ENCODE data around the gene FTCD.
"Not testable (repeated sequence)": the region's sequence is repeated elsewhere in the genome, so short reads cannot be mapped to it uniquely, and the experiment has no call there.

Gene FTCD

DNA sequence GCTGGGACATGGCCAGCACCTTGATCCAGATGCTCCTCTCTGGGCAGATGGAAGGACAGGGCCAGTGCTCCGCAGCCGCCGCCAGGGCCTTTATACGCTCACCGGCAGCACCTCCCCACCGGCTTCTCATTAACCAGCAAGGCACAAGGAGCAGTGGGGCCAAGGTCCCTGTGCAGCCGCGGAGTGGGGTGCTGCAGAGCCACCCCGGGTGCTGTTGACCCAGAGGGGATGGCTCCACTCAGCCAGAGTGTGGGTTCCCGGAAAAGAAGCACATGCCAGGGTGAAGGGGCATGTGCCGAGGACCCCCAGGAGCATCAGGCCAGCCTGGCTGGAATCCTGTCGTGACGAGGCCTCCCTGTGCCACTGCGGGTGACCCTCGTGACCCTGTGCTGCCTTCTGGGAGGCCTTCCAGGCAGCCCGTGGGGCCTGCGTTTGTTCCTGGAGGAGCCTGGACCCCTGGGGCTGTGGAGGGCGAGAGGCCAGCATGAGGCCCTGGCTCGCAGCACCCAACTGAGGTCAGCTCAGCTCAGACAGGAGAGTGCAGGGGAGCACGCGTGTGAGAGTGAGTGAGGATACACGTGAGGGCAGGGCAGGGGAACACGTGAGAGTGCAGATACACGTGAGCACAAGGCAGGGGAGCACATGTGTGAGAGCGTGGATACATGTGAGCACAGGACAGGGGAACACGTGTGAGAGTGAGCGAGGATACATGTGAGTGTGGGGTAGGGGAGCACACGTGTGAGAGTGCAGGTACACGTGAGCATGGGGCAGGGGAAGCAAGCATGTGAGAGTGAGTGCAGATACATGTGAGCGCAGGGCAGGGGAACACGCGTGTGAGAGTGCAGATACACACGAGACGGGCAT is at the start of gene FTCD:
FTCD (minus strand) TSS at position 66 of the 864 bp plus-strand sequence; CDS start at position 10, 56 bp downstream.
- no peak for FAIRE-seq

DNA sequence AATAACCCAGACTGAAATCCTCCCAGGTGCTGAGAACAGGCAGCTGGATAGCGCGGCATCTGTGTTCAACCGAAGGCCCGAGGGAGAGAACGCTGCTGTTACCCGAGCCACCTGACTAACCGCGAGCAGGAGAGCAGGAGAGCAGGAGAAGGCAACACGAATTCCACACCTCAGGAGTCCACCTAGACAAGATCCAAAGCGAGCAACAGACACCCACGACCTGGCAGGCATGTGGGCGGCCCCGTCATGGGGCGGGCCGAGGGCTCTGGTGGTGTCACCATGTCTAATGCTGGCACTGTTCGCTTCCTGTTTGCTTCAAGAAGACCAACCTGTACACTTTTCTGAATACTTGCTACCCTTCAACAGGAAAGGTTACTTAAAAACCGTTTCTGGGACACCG is 49.8 kb upstream of the FTCD start:
- no peak for FAIRE-seq

GRCh38 chr21:46203203-46203600 is 47.8 kb upstream of the FTCD start:
- no peak for FAIRE-seq

- FAIRE-seq = no peak
Measured at GRCh38 chr21:46202592-46203202, 47.3 kb upstream of the FTCD start.

DNA sequence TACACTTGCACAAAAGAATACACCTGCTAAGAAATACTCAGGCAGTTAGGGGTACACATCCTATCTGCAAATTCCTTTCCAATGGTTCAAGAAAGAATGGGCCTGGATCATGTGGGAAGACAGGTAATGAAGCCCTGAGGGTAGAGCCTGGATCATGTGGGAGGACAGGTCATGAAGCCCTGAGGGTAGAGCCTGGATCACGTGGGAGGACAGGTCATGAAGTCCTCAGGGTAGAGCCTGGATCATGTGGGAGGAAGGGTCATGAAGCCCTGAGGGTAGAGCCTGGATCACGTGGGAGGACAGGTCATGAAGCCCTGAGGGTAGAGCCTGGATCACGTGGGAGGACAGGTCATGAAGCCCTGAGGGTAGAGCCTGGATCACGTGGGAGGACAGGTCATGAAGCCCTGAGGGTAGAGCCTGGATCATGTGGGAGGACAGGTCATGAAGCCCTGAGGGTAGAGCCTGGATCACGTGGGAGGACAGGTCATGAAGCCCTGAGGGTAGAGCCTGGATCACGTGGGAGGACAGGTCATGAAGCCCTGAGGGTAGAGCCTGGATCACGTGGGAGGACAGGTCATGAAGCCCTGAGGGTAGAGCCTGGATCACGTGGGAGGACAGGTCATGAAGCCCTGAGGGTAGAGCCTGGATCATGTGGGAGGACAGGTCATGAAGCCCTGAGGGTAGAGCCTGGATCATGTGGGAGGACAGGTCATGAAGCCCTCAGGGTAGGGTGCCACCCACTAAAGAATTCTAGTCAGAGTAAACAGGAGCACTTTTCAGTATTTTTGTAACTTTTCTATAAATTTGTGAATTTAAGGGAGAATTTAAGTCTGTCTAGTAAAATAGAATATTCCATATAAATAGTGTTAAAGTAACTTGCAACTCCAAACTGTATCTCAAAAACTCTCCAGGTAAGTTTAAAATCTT is 45.8 kb upstream of the FTCD start:
- FAIRE-seq = not testable (repeated sequence)

DNA sequence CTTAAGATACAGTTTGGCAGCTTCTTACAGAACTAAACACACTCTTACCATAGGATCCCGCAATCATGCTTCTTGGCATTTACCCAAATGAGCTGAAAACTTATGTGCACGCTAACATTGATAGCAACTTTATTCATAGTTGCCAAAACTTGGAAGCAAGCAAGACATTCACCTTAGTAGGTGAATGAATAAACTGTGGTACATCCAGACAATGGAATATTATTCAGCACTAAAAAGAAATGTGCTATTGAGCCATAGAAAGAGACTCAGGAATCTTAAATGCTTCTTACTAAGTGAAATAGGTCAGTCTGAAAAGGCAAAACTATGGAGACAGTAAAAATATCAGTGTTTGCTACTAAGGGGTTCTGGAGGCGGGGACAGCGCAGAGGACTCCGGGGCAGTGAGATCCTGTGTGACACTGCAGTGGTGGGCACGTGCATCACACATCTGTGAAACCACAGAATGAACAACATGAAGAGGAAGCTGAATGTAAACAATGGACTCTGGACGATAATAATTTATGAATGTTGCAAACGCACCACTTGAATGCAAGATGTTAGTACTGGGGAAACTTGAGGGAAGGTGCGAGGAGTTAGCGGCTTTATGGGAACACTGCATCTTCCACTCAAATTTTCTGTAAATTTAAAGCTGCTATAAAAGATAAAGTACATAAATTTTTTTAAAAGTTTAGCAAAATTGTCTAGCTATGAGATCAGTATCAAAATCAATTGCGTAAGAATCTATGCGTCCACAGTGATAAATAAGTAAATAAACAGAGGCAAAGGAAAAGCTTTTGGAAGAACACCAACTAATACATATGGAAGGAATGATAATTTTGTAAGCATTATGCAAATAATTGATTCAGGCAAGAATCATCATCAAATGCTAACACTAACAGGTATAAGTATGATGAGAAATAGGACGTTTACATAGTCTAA is 44.3 kb upstream of the FTCD start:
- FAIRE-seq = no peak

DNA sequence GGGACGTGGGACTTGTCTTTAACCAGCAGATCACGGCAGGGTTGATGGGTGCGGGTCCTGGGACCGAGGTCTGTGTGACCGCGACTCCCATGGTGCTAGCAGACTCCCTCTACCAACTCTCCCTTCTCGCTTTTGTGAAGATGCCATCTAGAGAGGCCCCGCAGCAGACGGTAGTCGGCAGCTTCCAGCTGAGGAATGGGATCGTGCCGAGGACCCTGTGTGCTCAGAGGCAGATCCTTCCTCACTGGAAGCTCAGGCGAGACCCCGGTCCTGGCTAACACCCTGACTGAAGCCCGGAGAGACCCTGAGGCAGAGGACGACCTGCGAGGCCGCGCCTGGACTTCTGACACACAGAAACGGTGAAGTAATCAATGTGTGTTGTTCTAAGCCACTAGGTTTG is 41.4 kb upstream of the FTCD start:
- no peak for FAIRE-seq

DNA sequence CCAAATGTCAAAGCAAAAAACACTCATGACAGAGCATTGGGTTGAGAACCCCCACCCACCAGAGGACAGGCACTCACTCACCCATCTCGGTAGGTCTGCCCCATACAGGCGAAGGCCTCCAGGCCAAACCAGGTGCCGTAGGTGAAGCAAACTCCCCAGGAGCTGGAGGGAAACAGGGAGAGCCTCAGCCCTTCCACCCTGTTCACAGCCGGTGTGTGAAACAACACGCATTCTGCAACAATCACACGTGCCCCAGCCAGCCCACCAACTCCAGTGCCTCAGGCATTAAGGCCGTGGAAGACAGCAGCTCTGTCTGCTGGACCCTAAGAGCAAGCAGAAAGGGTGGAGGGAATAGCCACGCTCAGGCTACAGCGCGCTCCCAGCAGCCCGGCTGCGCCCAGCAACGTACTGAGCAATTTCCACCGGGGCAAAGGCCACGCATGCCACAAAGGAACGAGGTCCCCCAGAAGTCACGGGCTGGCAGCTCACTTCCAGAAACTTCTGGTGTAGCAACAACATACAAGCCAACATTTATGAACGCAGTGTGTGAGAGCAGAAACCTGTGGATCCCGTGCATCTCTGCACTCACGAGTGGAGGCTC is 40.3 kb upstream of the FTCD start:
- no peak for FAIRE-seq

DNA sequence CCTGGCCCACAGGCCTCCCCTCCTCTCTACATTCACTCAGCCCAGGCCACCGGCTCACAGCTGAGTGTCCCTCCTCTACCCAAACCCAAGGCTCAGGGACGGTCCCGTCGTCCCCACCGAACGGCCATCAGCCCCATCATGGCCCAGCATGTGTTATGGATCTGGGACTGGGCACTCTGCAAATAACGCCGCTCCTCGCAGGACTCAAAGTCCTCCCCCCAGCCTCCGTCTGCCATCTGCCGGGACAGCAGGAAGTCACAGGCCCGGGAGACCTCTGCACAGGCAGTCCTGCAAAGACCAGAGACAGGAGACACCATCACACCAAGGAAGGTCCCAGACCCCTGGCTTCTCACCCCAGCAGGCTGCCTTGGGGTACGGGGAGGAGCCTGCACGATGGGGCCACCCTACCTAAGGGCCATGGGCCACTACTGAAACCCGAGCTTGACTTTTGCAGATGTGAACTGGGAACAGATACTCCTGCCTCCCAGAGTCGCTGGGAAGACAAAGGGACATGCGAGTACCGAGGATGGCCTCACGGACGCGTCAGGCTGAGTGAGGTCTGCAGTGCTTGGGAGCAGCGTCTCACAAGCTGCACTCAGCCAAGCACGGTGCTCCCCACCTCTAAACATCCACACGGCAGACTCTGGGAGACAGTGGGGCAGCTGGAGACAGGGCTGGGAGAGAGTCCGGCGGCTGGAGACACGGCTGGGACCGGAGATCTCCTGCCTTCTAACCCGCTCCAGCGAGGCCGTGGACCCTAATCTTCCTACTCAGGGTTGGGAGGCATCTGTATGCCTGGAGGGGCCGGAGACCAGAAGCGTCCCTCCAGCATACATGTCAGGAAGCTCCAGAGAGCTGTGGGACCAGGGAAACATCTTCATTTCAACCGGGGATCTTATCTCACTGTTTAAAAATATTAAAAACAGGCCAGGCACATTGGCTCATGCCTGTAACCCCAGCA is 39.3 kb upstream of the FTCD start:
- FAIRE-seq = no peak

DNA sequence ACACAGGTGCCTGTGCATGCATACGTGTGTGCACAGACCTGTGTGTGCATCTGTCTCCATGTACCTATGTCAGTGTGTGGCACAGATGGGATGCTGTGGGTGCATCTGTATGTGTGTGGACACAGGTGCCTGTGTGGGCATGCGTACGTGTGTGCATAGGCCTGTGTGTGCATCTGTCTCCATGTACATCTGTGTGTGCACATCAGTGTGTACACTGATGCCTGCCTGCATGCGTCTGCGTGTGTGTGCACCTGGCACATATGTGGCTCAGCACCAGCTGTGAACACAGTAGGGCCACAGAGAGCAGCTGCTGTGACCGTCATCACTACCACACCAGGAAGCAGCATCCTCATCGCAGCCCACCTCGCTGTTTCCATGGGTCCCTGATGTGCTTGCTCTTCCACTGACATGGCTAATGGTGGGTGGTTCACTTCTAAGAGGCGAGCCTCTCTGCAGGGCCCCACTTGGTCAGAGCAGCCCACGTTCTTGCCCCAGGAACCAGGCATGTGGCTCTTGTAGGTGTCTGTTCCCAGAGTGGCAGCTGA is 38.5 kb upstream of the FTCD start:
- FAIRE-seq = no peak

- FAIRE-seq = no peak
Measured at GRCh38 chr21:46191686-46192575, 36.6 kb upstream of the FTCD start.

DNA sequence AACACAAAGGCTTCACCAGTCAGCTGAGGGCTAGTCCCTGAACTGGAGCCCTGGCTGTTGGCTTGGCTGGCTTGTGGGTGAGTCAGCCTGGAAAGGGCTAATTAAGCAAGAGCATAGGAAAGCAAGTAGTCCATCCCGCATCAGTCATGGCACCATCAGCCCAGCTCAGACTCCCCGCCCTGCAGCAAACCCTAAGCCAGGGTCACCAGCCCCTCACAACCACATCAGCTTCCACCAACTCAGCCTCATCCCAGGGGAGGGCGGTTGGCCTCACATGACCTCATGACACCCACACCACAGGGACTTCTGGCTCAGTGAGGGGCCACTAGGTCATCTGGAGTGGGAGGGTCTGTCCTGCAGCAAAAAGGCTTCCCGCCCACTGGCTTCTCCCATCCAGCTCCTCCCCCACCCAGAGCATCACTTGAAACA is 35.9 kb upstream of the FTCD start:
- no peak for FAIRE-seq

GRCh38 chr21:46190491-46191131 is 35.2 kb upstream of the FTCD start:
- FAIRE-seq = no peak

DNA sequence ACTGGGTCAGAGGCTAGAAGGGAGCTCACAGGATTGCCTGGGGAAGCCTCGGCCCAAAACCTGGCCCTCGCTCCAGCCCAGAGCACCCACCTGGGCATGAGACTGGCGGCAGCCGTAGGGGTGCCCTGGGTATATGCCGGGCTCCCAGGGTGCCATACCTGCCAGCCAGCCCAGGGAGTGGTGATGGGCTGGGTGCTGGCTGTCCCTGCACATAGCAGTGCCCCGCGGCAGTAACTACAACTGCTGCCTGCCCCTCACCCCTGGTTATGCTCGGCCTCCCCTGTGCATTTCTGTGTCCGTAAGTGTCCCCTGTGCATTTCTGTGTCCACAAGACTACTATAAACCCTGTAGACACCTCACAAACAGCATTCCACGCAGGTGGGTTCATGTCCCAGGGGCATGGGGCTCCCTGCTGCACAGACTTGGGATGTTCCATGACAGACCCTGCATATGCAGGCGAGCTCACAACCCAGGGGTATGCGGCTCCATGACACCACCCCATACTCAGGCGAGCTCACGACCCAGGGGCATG is 34.6 kb upstream of the FTCD start:
- FAIRE-seq = no peak

GRCh38 chr21:46189213-46189958 is 34.0 kb upstream of the FTCD start:
- no peak for FAIRE-seq

DNA sequence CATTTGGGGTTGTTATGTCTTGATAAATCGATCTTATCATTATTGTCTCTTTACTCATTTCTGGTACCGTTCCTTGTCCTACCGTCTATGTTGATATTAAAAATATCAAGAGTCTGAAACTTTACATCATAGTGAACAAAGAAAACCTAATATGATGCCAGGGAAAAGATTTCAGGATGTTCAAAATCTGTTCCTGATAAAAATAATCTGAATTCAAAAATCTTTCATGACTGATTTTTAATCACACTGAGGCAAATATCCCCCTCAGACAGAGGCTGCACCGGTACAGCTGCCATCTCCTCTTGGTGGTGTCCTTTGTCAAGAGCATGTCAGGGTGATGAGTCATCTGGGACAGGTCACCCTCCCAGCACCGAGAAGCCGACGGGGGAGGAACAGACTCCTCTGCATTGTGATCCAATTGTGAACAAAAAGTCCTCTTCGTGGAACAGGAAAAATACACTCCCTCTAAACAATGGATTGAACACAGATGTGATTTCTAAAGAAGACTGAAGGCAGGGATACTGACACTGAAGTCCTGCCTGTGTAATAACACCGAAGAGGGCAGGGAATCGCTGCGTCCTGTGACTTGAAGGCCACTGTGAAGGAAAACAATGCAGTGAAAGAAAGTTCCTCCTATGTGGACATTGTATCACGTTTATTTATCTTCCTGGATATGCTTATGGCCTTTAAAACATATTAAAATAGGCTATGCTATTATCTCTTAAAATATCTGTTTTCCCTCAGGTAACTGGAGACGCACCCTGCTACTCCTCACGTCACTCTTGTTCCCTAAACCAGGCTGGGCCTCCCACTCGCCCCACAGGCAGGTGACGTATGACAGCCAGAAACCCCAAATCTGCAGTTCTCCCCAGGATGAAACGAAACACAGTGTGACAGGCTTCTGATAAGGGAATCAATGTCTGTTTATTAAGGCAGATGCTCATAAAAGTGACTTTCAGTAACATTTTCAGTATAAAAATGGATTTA is 33.1 kb upstream of the FTCD start:
- no peak for FAIRE-seq

Data from colon (tissue), 2 donors.